OCI-M2 (cell line): ENCODE results near the gene PKD2L1.
"Not testable (repeated sequence)": the region's sequence is repeated elsewhere in the genome, so short reads cannot be mapped to it uniquely, and the experiment has no call there.

ENCODE experiments used
- DNase-seq: peaks from one replicate; lab custom pipeline; 2025; ENCODE audit not compliant: unreplicated experiment; lab: John Stamatoyannopoulos, UW

PKD2L1 gene

DNA sequence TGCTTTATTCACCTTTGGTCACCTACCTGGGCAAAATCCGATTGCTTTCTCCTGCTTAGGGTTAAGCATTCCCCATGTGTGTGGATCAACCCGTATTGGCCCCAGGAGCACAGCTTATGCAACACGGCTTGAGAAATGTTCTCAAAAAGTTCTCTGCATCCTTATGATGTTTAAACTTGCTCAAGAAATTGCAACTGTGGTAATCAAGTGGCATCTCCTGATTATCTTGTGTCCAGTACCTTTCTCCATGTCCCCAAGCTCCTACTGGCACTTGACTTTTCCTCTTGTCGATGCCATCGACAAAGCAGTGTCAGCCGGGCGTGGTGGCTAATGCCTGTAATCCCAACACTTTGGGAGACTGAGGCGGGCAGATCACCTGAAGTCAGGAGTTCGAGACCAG lies 4.7 kb upstream of the PKD2L1 start:
- DNase-seq: no peak

DNA sequence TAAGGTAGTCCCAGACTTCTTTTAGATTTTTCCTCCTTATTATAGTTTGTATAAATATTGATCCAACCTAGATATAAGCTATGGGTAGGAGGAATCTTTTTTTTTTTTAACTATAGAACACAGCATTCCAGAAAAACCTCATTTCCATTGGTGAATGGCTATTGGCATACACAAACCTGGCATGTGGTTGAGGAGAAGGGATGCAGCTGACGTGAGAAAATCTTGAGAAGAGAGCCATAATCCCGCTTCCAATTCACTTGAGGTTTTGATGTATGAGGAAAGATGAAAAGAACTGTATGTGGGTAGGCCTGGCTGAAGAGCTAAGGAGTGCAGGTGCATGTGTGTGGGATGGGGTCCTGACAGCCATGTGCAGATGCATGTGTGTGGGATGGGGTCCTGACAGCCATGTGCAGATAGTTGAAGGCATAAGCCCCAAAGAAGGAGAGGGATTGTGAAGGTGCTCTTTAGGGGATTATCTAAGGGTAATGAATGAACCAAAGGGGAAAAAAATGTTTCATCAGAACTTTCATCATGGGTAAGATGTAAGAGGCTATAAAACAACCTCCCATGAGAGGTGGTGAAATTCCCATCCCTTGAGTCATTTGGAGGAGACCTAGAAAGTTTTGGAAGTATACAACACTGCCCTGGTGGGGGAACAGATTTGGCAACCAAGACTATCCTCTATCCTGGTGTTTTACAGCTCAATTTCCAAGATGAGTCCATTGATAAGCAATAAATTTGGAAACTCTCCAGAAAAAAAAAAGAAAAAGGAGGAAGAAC lies 3.8 kb upstream of the PKD2L1 start:
- no peak for DNase-seq

DNA sequence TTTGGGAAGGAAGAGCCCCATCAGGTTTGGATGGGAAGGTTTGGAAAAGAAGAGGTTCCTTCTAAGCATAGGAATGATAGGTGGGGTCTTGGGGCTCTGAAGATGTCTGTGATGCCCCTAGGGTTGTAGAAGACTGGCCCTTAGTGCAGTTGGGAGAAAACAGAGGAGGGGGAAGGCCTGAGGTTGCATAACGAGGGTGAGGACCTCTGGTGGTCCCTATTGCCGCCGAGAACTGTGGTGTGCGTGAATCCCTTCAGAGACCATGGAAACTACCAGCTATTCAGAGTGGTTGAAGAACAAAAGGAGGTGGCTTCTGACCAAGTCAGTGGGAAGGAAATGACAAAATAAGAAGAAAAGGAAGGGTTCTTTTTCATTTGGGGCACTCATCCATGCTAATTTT lies 3.1 kb upstream of the PKD2L1 start:
- DNase-seq: no peak

DNA sequence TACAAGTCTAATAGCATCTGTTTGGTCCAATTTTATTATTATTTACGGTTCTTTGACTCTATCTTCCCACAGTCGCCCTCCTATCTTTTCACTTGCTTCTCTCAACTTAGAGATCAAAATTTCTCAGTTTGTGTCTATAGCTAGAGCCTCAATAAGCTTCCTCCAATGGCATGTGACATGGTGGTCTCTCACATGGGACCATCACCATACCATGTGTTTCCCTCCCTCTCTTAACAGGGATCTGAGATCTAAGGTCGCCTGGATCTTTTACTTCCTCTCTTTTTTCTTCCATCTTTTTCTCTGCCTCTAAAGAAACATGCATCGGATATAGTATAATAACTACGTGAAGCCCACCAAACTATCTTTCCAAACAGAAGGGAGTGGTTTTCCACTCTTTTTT lies 1.8 kb downstream of the PKD2L1 start:
- DNase-seq: no peak

DNA sequence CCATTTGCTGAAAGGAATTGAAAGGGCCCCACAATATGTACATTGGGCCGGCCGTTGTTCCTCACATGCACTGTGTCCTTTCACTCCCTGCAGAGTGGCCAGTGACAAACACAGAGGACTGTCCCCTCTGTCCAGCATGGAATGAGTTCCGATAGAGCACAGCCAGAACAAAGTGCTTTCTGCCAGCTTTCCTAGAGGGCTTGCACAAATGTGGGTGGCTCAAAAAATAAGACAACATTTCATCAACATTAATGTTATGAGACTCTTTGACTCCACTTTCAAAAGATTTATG lies 2.4 kb downstream of the PKD2L1 start:
- no peak for DNase-seq

DNA sequence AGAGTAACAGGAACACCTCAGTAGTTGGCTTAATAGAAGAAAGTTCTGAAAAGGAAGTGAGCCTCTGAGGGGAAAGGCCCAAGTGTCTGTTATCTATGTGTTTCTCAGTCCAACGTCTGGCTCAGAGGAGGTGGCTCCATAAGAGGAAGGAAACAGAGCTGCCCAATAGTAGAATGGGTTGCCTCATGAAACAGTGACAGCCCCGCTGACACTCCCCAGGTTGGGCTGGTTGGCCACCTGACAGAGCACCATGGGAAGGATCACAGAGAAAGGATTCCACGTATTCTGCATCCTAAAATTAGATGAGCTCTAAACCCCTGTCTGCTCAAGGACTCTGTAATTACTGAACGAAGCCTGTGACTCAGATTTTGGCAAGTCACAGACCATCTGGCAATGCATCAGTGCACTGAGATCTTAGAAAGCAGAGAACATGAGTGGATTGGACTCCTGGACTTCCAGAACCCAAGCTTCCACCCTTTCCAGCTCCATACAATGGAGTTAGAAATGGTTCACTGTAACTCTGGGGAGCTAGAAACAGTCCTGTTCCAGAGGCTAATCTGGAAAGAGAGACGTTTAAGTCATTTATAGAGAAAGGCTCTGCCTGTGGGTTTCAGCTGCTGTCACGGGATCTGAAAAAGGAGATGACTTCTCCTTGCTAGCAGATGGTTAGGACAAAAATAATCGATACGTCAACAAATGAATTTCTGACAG lies 2.9 kb downstream of the PKD2L1 start:
- no peak for DNase-seq

DNA sequence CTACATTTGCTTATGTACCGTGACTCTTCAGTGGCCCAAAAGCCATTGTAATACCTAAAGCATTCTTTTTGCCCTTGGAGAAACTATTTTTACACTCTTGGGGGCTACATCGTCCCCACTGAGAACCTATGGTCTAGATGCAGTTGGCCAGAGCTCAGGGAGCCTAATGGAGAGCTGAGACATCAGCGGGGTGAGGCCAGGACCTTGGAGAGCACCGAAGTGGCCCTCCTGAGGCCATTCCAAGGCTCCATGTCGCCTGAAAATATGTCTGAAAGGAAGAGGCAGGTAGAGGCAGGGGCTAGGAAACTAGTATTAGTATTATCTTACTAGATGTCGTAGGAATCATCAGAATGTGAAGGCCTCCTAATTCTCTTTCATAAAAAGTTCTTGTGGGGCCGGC lies 4.9 kb downstream of the PKD2L1 start:
- no peak for DNase-seq

DNA sequence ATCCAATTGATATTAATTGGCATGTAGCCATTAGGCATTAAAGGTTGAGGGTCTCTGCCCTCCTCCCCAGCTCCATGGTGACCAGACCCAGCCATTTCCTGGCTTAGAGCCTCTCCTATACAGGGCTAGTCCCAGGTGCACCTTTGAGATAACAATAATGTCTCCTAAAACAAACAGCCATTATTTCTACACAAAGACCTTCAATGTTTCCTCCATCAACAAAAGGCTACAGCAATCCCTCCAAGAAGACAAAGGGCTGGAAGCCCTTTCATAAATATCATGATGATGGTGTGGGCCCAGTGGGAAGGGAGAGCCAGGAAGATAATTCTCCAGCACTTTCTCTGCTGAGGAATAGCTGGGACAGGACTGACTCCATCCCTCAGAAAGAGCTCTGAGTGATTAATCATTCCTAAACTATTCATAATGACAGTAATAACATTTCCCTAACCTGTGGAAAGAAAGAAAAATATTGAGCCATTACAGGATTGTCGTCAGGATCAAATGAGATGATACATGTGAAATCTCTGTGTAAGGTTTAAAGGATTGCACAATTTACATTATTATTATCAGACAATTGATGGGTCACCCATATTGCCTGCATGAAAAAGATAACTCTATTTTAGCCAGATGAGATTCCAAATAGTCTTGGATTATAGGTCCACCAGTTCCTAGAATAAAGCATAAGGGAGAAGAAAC lies 10.2 kb downstream of the PKD2L1 start:
- DNase-seq: no peak

DNA sequence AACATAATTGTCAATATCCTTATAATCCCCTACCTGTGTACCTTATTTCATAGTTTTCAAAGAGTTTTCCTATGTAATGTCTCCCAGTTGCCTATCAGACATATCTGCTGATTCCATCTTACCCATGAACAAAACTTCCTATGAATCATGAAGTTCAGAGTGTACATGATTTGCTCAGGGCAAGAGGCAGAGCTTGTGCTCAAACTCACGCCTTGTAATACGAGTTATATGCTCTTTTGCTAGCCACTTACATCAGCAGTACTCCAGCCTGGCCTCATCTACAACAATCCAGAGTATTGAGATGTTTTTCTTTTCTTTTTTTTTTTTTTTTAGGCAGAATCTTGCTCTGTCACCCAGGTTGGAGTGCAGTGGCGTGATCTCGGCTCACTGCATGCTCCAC lies 11.8 kb downstream of the PKD2L1 start:
- no peak for DNase-seq

DNA sequence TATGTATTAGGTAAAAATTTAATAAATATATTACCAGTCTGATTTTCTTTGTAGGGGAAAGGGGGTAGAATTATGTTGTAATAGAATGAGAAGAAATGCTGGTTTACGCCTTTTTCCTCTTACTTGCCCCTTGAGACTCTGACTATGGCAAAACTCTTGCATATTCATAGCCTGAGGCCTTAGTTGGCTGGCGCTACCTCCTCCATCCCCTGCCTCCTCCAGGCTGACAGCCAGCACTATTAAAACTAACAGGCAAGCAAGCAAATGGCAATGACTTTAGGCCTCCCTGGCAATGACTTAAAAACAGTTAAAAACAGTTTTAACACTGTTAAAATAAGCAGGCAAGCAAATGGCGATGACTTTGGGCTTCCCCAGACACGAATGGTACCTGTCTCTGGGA lies 14.4 kb downstream of the PKD2L1 start:
- no peak for DNase-seq

DNA sequence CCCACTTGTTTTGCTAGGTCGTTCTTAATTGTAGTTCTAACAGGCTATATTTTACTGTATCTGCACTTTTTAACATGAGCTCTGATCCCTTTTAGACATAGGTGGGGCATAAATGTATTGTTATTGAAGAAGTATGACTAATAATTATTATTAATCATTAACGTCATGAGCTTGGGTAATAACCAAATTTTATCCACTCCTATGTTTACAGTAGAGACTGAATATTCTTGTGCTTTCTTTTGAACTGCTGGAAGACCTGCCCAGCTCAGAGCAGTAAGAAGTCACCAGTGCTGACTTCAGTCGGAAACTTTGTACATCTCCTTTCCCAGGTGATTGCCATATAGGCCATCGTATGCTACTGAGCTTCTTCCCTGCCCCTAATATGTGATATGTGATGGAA lies 18.7 kb downstream of the PKD2L1 start:
- no peak for DNase-seq

DNA sequence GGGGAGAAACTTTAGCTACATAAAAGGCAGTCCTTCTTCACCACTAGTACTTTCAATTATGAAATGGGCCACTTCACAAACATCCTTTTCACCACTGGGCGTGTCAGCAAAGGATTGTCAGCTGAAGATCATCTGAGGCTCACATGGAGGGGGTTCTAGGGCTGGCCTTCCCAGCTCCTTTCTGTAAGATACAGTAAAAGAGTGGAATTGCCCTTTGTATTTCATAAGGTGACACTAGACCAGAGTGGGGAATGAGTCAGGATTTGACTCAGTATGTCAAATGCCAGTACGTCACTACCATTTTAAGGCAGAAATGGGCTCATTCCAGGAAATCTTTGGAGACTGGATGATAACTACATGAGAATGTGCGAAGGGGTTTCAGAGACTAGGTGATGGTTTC lies 22.3 kb downstream of the PKD2L1 start:
- DNase-seq: no peak

DNA sequence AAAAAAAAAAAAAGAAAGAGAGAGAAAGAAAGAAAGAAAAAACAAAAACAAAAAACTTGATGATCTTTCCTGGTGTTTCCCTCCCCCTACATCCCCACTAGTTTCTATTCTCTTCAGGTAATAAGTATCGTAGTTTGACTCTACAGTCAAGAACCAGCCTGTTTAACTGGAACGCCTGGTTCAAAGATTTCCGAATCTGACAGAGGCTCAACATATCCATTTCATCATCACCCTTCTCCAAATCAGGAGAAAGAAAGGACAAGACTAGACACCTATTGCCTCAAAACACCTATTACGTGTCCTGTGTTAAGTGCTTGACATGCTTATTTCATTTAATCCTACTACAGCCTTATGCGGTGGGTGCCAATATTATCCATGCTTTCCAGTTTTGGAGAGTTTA lies 23.2 kb downstream of the PKD2L1 start:
- no peak for DNase-seq

DNA sequence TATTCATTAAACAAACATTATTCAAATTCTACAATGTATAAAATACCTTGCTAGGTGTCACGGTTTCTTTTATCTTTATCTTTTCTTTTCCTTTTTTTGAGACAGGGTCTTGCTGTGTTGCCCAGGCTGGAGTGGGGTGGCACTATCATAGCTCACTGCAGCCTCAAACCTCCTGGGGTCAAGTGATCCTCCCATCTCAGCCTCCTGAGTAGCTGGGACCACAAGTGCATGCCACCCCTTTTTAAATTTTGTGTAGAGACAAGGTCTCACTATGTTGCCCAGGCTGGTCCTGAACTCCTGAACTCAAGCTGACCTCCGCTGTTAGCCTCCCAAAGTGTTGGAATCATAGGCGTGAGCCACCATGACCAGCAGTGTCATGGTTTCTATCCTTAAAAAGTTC lies 25.6 kb downstream of the PKD2L1 start:
- DNase-seq: no peak

DNA sequence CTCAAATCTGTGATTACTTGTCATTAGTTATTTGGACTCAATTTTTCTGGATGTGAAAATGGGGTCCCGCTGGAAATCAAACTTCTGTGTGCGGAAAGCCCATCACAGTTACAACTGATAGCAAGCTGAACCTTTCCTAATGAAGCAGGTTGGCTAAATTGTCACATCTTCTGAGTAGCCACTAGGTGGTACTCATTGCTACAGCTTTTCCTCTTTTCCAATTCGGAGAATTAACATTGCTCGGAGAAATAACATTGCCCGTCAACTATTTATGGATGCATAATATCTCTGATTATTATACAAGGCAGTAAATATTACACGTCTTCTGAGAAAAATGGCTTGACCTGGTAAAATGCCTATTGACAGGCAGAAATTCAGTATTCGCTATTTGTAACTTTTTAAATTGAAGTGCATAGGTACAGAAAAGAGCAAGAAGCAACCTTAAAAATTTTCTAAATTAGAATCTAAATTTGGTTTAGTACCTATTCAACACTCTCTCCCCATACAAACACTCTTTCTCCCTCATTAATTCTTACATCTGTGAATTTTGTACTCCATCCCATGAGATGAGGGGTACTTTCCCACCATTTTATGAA lies 26.2 kb downstream of the PKD2L1 start:
- no peak for DNase-seq

DNA sequence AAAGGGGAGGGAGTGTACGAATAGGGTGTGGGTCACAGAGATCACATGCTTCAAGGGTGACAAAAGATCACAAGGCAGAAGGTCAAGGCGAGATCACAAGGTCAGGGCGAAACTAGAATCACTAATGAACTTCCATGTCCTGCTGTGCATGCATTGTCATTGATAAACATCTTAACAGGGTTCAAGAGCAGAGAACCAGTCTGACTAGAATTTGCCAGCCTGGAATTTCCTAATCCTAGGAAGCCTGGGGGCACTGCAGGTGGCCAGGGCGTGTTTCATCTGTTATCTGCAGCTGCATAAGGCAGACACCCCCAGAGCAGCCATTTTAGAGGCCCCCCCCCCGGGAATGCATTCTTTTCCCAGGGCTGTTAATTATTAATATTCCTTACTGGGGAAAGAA lies 28.9 kb downstream of the PKD2L1 start:
- DNase-seq: not testable (repeated sequence)

DNA sequence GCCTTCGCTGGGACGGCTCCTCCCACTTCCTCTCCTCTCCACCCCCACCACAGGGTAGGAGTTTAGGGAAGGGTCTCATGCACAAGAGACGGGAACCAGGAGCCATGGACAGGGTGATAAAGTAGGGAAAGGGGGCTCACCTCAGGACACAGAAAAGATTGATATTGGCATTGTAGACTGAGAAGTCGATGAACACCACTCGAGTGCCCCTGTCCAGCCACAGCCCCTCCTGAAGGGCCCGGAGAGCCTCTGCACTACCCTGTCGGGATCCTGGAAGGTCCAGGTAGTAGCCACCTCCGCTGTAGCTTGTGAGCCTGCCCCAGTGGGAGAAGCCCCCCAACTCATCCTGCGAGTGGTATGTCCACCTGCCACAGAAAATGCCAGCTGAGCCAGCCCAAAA lies 32.8 kb downstream of the PKD2L1 start:
- no peak for DNase-seq

DNA sequence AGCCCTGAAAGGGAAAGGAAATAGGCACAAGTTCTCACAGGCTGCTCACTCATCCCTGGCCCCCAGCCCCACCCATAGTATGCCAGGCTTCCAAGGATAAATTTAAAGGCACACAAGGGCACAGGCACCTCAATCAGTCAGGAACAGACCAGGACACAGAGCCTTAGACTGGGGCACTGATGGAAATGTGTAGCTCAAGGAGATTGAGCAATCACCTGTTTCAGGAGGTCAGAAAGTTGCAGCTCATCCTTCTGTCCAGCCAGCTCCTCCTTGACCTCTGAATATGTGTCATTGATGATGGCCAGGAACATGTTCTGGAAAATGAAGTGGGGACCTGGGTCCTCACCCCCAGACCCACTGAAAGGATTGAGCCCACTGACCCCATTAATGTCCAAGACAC lies 37.0 kb downstream of the PKD2L1 start:
- no peak for DNase-seq

DNA sequence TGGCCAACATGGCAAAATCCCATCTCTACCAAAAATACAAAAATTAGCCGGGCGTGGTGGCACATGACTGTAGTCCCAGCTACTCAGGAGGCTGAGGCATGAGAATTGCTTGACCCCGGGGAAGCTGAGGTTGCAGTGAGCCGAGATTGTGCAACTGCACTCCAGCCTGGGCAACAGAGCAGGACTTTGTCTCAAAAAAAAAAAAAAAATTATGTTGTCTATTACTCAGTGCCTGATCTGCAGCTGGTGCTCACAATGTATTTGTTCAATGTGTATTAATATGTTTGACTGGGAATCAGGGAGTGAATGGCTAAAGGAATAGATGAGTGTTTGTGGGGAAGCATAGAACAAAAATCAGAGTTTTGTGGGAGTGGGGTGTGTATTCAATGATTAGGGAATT lies 37.7 kb downstream of the PKD2L1 start:
- not testable (repeated sequence) for DNase-seq

DNA sequence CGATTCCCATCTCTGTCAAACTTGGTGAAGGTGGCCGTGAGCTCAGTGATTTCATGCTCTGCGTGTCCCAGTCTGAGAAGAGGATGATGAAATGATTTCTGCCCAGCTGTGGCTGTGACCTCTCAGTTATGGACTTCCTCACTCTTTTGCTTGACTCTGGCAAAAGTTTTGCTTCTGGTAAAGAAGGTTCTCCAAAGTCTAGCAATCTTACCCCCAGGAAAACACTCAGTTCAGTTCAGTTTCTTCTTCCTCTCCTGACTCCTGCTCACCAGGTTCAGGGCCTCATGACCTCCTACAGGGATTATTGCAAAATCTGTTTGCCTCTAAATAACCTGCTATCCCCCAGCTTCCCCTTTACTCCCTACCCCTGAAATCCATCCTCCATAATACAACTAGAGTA lies 38.7 kb downstream of the PKD2L1 start:
- no peak for DNase-seq

DNA sequence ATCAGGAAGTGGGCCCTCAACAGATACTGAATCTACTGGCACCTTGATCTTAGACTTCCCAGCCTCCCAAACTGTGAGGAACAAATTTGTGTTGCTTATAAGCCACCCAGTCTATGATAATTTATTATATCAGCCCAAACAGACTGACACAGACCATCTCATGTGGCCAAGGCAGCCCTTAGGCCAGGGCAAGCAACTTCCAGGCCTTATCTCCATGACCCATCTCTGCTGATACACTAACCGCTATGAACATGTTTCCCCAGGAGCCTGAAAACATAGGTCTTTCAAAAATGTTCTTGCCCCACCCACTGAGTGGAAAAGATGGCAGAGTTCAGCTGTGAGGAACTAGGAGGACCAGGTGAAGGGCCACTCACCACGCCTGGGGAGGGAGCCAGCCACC lies 40.4 kb downstream of the PKD2L1 start:
- no peak for DNase-seq

DNA sequence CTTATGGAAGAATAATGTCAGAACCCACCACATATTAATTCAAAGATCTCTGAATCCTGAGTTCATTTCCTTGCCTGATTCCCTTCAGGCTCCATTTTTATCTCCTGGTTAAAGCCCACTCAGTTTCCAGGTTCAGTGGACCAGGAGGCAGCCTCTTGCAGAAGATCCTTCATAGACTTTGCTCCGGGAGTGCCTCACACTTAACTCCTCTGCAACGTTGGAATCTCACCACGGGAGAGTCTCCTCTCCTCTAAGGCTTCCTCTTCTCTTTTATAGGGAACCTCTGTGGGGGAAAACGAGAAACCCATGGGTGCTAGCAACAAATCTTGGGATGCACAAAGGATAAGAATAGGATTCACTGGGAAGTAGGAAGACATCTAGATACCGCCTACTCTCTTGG lies 41.8 kb downstream of the PKD2L1 start:
- DNase-seq: no peak
